ENCODE results near the gene RHBDD1. TPM values are rescaled to one million over a fixed set of nuclear protein-coding genes. Genes with fewer than 3 reads are reported as not detected.

Gene RHBDD1
- total RNA-seq, 2 donors from 2014 or later, result 35.2 to 46.2 TPM

- peaks cover 8% of the 10 kb centered on the region for H3K9me3 ChIP-seq (ENCODE audit: control insufficient read depth, low read length)
- DNase-seq, result no peak
- WGBS, 2 experiments (ENCODE audit: insufficient coverage in 1 of 2, insufficient read length in 1 of 2), result 93 to 94% methylated on average over 3 to 5 of the region's 5 CpGs
- Mint-ChIP-seq H3K36me3 (ENCODE audit: low read depth) (peaks cover 14% of the 10 kb centered on the region), H3K4me1 (peaks cover 30% of the 10 kb centered on the region), H3K27ac (no peak overlapping the region), H3K4me3 (no peak overlapping the region), H3K27me3 (ENCODE audit: insufficient read depth) (peaks cover 24% of the 10 kb centered on the region), H3K9me3 (peaks cover 6% of the 10 kb centered on the region)
- no peaks in the 10 kb centered on the region for H3K4me1 ChIP-seq (ENCODE audit: control insufficient read depth, insufficient read depth, low read length)
- peaks cover 76% of the 10 kb centered on the region for H3K27me3 ChIP-seq (ENCODE audit: control insufficient read depth, insufficient read depth, low read length, poor library complexity, severe bottlenecking)
- no peak overlapping the region for H3K9ac ChIP-seq (ENCODE audit: extremely low read depth, low read length, poor library complexity, severe bottlenecking)
- no peak overlapping the region for H3K4me3 ChIP-seq (ENCODE audit: low read length)
- TF ChIP-seq CTCF (conservative IDR thresholded peaks at IDR 0.05), result no peak
- no peak overlapping the region for H3K27ac ChIP-seq (ENCODE audit: low read depth, low read length)
- H3K36me3 ChIP-seq (ENCODE audit: control insufficient read depth, insufficient read depth, low read length), result no peaks in the 10 kb centered on the region
These were observed 39.8 kb downstream of the RHBDD1 start for GRCh38 chr2:226875438-226876225.

GRCh38 chr2:226877491-226877890 is 41.6 kb downstream of the RHBDD1 start:
- no peak for TF ChIP-seq CTCF (conservative IDR thresholded peaks at IDR 0.05)
- 100% methylated on average over 2 to 3 of the region's 3 CpGs for WGBS, 2 experiments (ENCODE audit: insufficient coverage in 1 of 2, insufficient read length in 1 of 2)
- DNase-seq, result no peak
- Histone ChIP-seq H3K4me1 (ENCODE audit: control insufficient read depth, insufficient read depth, low read length) (no peaks in the 10 kb centered on the region), H3K27ac (ENCODE audit: low read depth, low read length) (no peak overlapping the region), H3K9ac (ENCODE audit: extremely low read depth, low read length, poor library complexity, severe bottlenecking) (no peak overlapping the region), H3K36me3 (ENCODE audit: control insufficient read depth, insufficient read depth, low read length) (no peaks in the 10 kb centered on the region), H3K9me3 (ENCODE audit: control insufficient read depth, low read length) (peaks cover 9% of the 10 kb centered on the region), H3K27me3 (ENCODE audit: control insufficient read depth, insufficient read depth, low read length, poor library complexity, severe bottlenecking) (peaks cover 61% of the 10 kb centered on the region), H3K4me3 (ENCODE audit: low read length) (no peak overlapping the region)
- Mint-ChIP-seq H3K9me3 (peaks cover 8% of the 10 kb centered on the region), H3K27ac (no peak overlapping the region), H3K27me3 (ENCODE audit: insufficient read depth) (peaks cover 20% of the 10 kb centered on the region), H3K36me3 (ENCODE audit: low read depth) (peaks cover 21% of the 10 kb centered on the region), H3K4me1 (peaks cover 31% of the 10 kb centered on the region), H3K4me3 (no peak overlapping the region)

GRCh38 chr2:226881287-226881686 is 45.4 kb downstream of the RHBDD1 start:
- peaks cover 15% of the 10 kb centered on the region for H3K27me3 Mint-ChIP-seq (ENCODE audit: insufficient read depth)

More at GRCh38 chr2:226881287-226881686, 45.4 kb downstream of the RHBDD1 start:
- Histone ChIP-seq H3K9me3 (ENCODE audit: control insufficient read depth, low read length) (peaks cover 3% of the 10 kb centered on the region), H3K4me3 (ENCODE audit: low read length) (no peak overlapping the region), H3K36me3 (ENCODE audit: control insufficient read depth, insufficient read depth, low read length) (no peaks in the 10 kb centered on the region), H3K4me1 (ENCODE audit: control insufficient read depth, insufficient read depth, low read length) (no peaks in the 10 kb centered on the region), H3K9ac (ENCODE audit: extremely low read depth, low read length, poor library complexity, severe bottlenecking) (no peak overlapping the region), H3K27ac (ENCODE audit: low read depth, low read length) (no peak overlapping the region), H3K27me3 (ENCODE audit: control insufficient read depth, insufficient read depth, low read length, poor library complexity, severe bottlenecking) (peaks cover 38% of the 10 kb centered on the region)
- Mint-ChIP-seq H3K4me1 (peaks cover 9% of the 10 kb centered on the region), H3K27ac (no peak overlapping the region), H3K4me3 (no peak overlapping the region), H3K36me3 (ENCODE audit: low read depth) (peaks cover 19% of the 10 kb centered on the region), H3K9me3 (peaks cover 10% of the 10 kb centered on the region)
- WGBS, 2 experiments (ENCODE audit: insufficient coverage in 1 of 2, insufficient read length in 1 of 2), result 96% methylated on average over 2 of the region's 2 CpGs; no CpG with 5 or more reads in 1 of the 2 experiments
- DNase-seq, result no peak
- no peak for TF ChIP-seq CTCF (conservative IDR thresholded peaks at IDR 0.05)

Data from endodermal cell (in vitro differentiated cells).